Measurements from ENCODE around the gene LMNTD1.
A peak's percentile ranks its signal among the peaks of the same experiment; 100 is the strongest.

Gene LMNTD1

GRCh38 chr12:25553098-25553497 lies at the start of gene LMNTD1:
TSS of gene LMNTD1 (minus strand) at chr12:25553283. CDS start at chr12:25552959, 324 bp downstream.
- DNase-seq: no peak

- DNase-seq: no peak
Measured at GRCh38 chr12:25598956-25599355, 45.9 kb upstream of the LMNTD1 start.

DNA sequence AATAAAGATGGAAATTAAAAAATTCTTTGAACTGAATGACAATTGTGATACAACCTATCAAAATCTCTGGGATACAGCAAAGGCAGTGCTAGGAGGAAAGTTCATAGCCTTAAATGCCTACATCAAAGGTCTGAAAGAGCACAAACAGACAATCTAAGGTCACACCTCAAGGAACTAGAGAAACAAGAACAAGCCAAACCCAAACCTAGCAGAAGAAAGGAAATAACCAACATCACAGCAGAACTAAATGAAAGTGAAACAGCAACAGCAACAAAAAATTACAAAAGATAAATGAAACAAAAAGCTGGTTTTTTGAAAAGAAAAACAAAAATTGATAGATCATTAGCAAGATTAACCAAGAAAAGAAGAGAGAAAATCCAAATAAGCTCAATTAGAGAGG lies 42.4 kb upstream of the LMNTD1 start:
- DNase-seq: peak; percentile 10

DNA sequence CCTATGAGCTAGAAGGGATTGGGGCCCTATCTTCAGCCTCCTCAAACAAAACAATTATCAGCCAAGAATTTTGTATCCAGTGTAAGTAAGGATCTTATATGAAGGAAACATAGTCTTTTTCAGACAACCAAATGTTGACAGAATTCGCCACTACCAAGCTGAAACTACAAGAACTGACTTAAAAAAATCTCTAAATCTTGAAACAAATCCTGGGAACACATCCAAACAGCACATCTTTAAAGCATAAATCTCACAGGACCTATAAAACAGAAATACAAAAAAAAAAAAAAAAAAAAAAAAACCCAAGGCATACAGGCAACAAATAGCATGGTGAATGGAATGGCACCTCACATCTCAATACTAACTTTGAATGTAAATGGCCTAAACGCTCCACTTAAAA lies 41.3 kb upstream of the LMNTD1 start:
- DNase-seq: no peak

- DNase-seq: no peak
Measured at GRCh38 chr12:25592725-25593495, 39.8 kb upstream of the LMNTD1 start.

- DNase-seq: no peak
Measured at GRCh38 chr12:25591144-25591543, 38.1 kb upstream of the LMNTD1 start.

GRCh38 chr12:25590011-25590721 lies 37.1 kb upstream of the LMNTD1 start:
- peak; percentile 13 for DNase-seq

GRCh38 chr12:25587346-25587745 lies 34.3 kb upstream of the LMNTD1 start:
- DNase-seq: no peak

DNA sequence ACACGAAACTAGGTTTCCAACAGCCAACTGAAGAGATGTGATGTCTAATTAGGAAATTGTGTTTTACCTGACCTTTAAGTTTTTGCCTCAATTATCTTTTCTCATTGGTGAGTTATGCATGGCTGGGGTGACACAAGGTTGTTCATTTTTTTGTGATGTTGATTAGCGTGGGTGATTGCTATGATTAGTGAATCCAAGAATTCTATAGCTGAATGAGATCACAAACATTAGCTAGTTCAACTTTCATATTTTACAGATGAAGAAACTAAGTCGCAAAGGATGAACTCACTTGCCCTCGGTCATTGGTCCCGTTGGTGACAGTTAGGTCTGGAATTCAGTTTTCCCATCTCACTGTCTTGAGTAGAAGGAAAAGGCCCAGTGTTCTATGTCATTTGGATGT lies 32.6 kb upstream of the LMNTD1 start:
- no peak for DNase-seq

- DNase-seq: no peak
Measured at GRCh38 chr12:25585021-25585523, 32.0 kb upstream of the LMNTD1 start.

- DNase-seq: no peak
Measured at GRCh38 chr12:25584596-25584995, 31.5 kb upstream of the LMNTD1 start.

GRCh38 chr12:25583545-25583944 lies 30.5 kb upstream of the LMNTD1 start:
- no peak for DNase-seq

DNA sequence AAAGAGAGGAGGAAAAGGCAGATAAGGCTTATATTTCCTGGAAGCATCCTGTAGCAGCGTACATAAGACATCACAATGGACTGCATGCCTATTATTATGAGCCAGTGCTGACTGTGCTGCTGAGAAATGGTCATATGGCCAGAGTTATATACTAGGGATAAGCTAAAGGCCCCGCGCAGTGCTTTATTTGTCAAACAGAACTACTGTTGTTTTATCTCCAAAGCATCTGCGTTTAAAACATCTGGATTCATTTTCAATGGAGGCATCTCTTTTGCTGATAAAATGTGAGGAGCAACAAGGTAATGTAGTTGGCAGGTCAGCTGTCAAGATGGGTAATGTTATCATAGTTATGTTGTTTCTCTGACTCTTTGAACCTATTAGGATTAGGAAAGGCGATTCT lies 28.0 kb upstream of the LMNTD1 start:
- no peak for DNase-seq

GRCh38 chr12:25578411-25579143 lies 25.5 kb upstream of the LMNTD1 start:
- no peak for DNase-seq

GRCh38 chr12:25574761-25575160 lies 21.7 kb upstream of the LMNTD1 start:
- DNase-seq: no peak

GRCh38 chr12:25573346-25573745 lies 20.3 kb upstream of the LMNTD1 start:
- DNase-seq: no peak

DNA sequence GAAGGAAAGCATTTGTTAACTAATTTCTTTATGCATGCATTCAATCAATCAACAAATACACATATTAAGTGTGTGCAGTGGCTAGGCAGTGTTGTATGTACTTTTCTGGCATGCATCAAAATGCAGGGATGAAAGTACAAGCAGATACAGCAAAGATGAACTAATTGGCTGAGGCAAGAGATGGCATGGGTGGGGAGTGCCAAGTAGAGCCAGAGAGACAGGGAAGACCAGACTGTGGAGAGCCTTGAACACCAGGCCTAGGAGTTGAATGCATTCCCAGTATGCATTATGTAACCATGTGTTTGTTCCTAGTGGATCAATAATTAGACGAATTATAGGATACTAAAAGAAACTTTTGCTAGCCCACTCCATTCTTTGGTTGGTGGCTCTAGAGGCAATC lies 17.3 kb upstream of the LMNTD1 start:
- no peak for DNase-seq

- no peak for DNase-seq
Measured at GRCh38 chr12:25566202-25566949, 13.3 kb upstream of the LMNTD1 start.

DNA sequence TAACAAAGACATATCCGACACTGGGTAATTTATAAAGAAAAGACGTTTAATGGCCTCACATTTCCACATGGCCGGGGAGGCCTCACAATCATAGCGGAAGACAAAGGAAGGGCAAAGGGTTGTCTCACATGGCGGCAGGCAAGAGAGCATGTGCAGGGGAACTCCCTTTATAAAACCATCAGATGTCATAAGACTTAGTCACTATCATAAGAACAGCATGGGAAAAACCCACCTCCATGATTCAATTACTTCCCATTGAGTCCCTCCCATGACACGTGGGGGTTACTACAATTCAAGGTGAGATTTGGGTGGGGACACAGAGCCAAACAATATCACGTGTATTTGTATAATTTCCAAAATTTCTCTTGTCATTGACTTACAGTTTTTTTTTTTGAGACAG lies 5.5 kb upstream of the LMNTD1 start:
- DNase-seq: no peak

- no peak for DNase-seq
Measured at GRCh38 chr12:25557830-25558436, 4.8 kb upstream of the LMNTD1 start.

DNA sequence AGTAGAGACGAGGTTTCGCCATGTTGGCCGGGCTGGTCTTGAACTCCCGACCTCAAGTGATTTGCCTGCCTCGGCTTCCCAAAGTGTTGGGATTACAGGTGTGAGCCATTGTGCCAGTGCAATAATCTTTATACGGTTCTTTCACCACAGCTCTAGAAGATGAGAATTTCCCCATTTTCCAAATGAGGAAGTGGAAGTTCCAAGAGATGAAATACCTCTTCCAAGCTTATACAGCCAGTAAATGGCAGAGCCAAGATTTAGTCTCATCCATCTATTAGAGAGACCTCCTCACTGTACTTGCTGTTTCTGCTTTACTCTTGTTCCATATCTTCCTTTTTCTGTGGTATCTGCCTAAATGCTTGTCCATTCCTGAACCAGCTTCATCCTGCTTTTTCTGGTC lies 3.1 kb upstream of the LMNTD1 start:
- no peak for DNase-seq

DNA sequence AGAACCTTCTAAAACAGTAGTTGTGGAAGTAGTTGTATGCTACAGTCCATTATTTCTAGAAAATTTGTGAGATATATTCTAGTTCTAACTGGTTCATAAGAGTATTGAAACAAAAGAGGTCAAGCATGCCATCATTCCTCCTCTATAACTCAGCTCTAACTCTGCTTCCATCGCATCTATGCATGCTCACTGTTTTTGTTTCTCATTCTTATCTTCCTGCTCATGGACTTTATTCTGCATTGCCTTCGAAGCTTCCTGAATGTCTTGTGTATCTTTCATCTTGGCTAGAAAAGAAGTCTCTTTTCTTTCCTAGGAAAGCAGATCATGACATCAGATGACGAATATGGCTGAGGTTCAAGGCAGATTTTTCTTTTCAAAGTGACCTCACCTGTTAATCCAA lies 402 bp downstream of the LMNTD1 start:
- DNase-seq: no peak
